Measurements from ENCODE around the gene HNRNPUL2.

GRCh38 chr11:62673196-62673525 lies 54.1 kb downstream of the HNRNPUL2 start:
- TF ChIP-seq, protein P1, sequence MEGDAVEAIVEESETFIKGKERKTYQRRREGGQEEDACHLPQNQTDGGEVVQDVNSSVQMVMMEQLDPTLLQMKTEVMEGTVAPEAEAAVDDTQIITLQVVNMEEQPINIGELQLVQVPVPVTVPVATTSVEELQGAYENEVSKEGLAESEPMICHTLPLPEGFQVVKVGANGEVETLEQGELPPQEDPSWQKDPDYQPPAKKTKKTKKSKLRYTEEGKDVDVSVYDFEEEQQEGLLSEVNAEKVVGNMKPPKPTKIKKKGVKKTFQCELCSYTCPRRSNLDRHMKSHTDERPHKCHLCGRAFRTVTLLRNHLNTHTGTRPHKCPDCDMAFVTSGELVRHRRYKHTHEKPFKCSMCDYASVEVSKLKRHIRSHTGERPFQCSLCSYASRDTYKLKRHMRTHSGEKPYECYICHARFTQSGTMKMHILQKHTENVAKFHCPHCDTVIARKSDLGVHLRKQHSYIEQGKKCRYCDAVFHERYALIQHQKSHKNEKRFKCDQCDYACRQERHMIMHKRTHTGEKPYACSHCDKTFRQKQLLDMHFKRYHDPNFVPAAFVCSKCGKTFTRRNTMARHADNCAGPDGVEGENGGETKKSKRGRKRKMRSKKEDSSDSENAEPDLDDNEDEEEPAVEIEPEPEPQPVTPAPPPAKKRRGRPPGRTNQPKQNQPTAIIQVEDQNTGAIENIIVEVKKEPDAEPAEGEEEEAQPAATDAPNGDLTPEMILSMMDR (conservative IDR thresholded peaks at IDR 0.05 in 1 of 2, IDR thresholded peaks at IDR 0.05 in 1 of 2; ENCODE audit: low read depth in 1 of 2, low read length in 2 of 2) = no peak
- no peak for TF ChIP-seq EZH2 (IDR thresholded peaks at IDR 0.05; ENCODE audit: low read length, missing control alignments)
